Left lobe of liver (tissue), 2 donors: ENCODE data around the gene TRAPPC14. TPM values are rescaled to one million over a fixed set of nuclear protein-coding genes. Genes with fewer than 3 reads are reported as not detected.
A peak's percentile ranks its signal among the peaks of the same experiment; 100 is the strongest.
"Not testable (repeated sequence)": the region's sequence is repeated elsewhere in the genome, so short reads cannot be mapped to it uniquely, and the experiment has no call there.

Experiments used
- ATAC-seq: fragments of 200-7000 bp; cut with Tn5 transposase; one replicate; pipeline ENCODE4 v1.9.1; 2020; ENCODE audit warnings: mild to moderate bottlenecking, moderate library complexity
- DNase-seq: peaks from one replicate; pipeline ENCODE4 v3.0.0-alpha.2; 2020; ENCODE audit warnings: low spot score
- total RNA-seq: library from RNA; stranded (reverse); gene quantifications from one replicate; pipeline ENCODE4 v1.2.1, GENCODE V29; 2021
- donor health status: DM: no; HTN: no; CAD: no; lungs with moderate emphysema.
- donor health status: DM: no; HTN: yes; CAD: no.

Gene TRAPPC14
- total RNA-seq, 1 donor from 2014 or later = 7.9 TPM

DNA sequence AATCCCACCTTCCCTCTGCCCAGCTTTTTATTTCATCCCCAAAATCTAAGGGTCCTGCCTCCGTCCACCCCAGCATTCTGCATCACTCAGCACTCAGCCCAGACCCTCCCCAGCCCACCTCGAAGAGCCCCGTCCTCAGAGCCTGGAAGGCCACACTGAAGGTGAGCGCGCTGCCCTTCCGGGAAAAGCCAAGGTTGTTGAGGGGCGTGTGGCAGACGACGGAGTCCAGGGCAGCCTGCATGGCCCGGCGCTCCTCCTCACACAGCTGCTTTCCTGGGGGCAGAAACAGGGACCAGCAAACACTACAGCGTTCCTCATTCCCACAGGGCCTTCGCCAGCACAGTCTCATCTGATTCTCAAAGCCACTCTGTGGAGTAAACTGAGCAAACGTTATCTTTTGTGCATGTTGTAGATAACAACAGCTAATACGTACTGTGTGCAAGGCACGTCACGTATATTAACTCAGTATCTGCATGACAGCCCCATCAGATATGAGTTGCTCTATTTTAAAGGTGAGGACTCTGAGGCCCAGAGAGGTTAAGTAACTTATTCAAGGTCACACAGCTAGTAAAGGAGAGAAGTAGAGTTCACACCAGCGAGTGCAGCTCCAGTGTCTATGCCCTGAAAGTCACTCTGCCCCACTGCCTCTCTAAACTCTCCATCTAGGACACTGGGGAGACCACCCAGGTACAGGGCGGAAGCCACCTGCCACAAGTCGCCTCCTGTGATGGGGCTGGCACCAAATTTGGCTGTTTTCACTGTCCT is 2.8 kb downstream of the TRAPPC14 start:
- ATAC-seq (no peak), DNase-seq (no peak)

DNA sequence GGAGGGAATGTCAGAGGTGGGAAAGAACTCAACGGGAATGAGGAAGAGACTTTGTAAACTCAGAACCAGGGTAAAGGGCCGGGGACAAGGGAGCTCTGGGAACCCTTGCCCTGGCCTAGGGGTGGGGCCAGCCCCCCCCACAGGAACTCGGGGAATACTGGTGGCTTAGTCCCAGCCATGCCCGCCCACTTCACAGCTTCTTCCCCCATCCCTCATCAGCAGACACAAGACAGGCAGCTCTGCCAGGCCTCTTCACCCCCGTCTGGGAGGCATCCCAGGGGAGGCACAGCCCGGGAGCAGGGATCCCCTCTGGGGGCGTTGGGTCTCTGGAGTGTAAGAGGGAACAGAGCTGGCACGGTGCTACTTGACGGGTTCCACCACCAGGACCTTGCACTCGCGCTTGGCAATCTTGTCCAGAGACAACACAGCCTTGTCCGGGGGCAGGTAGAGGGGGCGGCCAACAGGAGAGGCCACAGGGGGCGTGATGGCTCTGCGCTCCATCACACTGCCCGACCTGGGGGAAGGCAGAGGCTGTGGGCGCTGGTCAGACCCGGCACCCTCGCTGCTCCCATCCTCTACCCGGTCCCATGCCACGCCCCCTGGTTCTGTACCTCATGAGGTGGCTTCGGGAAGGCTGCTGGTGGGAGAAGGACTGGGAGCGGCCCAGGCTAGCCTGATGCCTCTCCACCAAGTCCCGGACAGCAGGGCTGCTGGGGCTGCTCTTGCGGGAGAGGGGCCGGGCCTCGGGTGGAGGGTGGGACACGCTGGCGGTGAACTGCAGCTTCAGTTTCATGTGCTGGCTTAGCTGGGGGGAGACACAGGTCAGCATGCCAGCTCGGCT is 3.7 kb downstream of the TRAPPC14 start:
- DNase-seq = no peak
- no peak for ATAC-seq

DNA sequence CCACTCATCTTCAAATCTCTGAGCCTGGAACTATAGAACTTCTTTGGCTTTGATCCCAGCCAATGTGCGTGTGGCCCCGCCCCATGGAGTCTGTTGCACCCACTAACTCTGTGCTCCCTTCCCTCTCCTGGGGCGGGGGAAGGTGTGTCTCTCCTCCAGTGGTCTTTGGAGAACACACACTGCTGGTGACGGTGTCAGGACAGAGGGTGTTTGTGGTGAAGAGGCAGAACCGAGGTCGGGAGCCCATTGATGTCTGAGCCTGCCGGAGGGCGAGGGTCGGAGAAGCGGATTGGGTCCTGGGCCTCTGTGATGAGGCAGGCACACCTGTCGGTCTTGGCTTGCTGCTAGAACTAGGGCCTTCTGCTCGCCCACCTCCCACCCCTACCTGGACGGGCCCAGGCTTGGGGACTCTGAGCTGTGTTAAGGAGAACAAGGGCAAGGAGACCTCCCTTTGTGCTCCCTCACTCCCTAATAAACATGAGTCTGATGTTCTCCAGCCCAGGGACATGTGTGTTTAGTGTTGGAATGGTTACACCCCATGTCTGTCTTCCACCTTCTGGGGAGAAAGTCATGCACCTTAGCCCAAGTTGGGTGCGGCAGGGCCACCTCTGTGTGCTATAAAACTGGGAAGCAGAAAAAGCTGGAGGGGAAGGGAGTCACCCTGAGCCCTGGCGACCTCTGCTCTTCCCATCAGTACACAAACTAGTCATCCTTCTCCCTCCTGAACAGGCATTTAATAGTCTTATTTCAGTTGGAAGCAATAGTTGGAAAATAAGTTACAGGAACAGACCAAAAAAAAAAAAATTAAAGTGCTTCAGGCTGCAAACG is 4.6 kb downstream of the TRAPPC14 start:
- DNase-seq (no peak), ATAC-seq (no peak)

DNA sequence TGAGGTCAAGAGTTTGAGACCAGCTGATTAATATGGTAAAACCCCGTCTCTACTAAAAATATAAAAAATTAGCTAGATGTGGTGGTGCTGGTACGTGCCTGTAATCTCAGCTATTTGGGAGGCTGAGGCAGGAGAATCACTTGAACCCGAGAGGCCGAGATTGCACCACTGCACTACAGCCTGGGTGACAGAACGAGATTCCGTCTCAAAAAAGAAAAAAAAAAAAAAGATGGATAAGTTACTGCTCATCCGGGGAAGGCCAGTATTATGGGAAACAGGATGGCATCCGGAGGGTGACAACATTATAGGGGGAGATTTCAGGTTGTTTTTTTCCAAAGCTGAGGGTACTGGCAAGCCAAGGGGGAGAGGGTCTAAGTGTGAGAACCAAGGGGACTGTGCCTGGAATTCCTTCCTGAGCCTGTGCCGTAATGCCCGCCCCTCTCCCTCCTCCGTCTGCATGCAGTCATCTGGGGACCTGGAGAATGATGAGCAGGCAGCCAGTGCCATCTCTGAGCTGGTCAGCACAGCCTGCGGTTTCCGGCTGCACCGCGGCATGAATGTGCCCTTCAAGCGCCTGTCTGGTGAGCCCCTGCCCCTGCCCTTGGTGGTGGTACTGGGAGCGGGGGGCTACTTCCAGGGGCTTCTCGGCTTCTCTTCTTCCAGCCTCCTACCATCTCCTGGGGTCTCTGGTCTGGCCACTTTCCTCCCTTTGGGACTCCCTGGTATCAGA is 5.4 kb downstream of the TRAPPC14 start:
- no peak for DNase-seq
- no peak for ATAC-seq

DNA sequence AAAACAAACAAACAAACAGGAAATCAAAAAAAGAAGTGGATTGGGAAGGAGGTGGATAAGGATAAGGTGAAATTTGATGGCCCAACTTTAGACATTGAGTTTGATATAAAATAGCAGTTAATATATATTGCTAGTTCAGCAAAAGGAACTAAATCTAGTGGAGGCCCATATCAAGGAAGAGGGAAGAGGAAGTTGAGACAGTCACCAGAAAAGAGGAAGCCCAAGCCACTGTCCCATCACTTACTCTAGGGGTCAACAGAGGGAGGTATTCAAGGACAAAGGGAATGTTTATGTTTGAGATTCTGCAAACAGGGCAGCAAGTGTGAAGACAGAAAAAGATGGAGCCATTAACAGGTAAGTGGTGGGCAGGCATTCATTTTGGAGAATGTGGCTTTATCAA is 6.1 kb downstream of the TRAPPC14 start:
- ATAC-seq = no peak

DNA sequence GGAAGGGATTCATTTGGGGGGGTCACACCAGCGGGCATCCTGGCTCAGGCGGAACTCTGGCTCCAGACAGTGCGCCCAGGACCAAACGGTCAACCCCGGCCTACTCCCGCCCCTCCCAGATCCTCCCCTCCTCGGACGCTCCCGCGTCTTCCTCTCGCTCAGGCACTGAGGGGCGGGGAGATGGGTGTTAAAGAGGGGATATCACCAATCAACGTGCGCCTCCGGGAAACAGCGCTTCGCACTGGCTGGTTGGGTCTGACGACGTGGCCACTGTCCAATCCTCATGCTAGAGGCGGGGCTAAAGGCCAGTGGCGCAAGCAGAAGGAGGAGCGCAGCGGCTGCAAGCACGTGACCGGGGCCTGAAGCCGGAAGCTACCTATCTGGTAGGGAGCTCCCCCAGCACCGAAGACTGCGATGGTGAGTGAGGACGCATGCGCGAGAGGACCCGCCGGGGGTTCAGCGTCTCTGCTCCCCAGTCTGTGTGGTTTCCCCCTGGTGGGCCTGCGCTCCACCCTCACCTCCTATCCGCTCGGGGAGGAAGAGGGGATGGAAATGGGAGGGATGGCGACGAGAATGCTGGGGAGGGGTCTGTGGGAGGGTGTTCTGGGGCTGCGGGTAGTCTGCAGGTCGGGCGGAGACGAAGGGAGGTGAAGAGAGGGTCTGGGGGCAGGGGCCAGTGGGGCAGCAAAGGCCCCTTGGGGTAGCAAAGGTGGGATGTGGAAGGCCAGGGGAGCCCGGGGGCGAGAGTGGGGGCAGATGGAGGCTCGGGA is 9.8 kb downstream of the TRAPPC14 start, which contains the start of gene LAMTOR4:
LAMTOR4 (plus strand) TSS at position 360 of the 770 bp plus-strand sequence; CDS start at position 415, 55 bp downstream.
- ATAC-seq = peak; percentile 96
- DNase-seq = peak; percentile 99

More for the DNA sequence above, 6.1 kb downstream of the TRAPPC14 start:
- no peak for DNase-seq

DNA sequence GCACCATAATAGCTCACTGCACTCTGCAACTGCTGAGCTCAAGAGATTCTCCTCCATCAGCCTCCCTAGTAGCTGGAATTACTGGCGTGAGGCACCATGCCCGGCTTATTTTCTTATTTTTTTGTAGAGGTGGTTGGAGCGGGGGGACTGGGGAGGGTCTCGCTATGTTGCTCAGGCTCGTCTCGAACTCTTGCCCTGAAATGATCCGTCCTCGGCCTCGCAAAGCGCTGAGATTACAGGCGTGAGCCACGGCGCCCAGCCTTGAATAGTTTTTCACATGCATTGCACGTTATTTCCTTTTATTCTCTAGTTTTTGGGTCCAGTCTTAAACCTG is 10.3 kb downstream of the TRAPPC14 start:
- no peak for ATAC-seq

DNA sequence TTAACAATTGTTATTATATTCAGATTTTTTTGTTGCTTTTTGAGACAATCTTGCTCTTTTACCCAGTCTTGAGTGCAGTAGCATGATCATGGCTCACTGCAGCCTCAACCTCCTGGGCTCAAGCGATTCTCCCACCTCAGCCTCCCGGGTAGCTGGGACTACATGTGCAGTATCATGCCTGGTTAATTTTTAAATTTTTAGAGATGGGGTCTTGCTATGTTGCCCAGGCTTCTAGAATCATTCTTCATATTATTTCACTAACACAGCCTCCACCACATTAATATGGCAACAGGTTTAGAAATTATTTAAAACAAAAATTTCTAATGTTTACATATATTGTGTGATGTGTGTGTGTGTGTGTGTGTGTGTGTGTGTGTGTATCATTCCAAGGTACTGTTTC is 11.2 kb downstream of the TRAPPC14 start:
- DNase-seq (no peak), ATAC-seq (no peak)

More for the DNA sequence above, 10.3 kb downstream of the TRAPPC14 start:
- no peak for DNase-seq

DNA sequence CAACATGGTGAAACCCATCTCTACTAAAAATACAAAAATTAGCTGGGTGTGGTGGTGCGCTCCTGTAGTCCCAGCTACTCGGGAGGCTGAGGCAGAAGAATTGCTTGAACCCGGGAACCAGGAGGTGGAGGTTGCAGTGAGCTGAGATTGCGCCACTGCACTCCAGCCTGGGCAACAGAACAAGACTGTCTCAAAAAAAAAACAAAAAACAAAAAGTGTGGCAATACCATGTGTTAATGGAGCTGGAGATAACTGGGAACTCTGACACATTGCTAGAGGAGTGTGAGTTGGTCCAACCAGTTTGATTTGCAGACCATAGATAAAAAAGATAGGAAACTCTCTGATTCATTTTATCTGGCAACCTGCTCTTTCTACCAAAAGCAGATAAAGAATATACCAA is 12.2 kb downstream of the TRAPPC14 start:
- DNase-seq = not testable (repeated sequence)
- peak; percentile 14 for ATAC-seq

DNA sequence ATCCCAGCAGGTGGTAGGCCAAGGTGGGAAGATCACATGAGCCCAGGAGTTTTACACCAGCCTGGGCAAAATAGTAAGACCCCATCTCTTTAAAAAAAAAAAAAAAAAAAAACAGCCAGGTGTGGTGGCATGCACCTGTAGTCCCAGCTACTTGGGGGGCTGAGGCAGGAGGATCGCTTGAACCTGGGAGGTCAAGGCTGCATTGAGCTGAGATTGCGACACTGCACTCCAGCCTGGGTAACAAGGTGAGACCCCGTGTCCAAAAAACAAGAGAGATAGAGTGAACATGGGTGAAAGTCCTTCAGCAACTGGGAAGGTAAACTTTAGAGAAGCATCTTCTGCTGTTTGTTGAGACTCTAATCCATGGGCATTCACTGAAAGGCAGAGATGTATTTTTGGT is 16.1 kb downstream of the TRAPPC14 start:
- DNase-seq = no peak
- ATAC-seq = no peak

DNA sequence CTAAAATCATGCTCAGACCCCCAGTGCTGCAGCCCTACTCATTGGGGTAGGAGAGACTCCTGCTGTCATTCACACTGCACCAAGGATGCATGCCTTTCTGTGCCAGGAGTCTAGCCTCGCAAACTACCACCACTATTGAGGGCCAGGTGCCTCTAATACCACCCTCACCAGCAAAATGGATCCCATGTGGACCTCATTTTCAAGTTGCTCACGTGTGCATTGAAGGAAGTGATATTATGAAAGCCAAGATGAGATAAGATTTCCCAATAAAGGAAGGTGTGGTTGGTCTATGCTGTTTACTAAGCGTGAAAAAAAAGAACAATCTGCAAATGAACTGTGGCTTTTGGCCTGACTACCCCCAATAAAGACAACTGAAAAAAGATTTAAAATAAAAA is 17.0 kb downstream of the TRAPPC14 start:
- ATAC-seq = peak; percentile 19

DNA sequence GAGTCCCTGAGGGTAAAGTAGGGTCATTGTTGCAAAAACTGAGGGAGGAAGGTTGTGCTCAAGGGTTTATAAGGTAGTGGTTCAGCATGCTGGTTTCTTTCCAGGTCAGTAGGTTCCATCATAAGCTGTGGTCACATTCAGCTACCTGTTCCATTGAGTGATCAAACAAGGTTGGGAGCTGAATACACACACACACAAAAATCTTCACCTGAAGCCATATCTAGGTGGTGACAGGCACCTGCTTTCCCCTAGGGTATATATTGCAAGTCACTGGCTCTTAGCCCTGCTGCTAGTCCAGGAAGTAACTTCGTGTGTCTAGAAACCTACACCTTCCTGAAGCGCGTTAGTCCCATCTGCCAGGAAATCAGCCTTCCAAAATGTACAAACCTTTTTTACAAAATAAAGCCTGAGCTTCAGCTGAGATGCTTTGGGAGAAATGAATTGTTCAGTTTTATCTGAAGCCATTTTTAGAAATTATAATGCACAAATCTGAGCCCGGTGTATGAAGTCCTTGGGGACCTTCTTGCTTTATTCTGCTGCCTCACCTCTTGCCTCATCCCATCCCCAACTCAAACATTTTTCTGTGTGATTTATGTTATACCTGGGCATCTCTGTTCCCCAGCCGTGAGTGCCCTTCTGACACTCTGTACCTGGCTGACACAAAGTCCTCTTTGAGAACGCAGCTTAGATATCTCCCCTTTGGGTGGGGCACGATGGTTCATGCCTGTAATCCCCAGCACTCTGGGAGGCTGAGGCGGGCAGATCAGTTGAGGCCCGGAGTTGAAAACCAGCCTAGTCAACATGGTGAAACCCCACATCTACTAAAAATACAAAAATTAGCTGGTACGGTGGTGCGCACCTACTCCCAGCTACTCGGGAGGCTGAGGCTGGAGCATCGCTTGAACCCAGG is 20.4 kb downstream of the TRAPPC14 start:
- ATAC-seq (no peak), DNase-seq (no peak)

More for the DNA sequence above, 17.0 kb downstream of the TRAPPC14 start:
- no peak for DNase-seq

DNA sequence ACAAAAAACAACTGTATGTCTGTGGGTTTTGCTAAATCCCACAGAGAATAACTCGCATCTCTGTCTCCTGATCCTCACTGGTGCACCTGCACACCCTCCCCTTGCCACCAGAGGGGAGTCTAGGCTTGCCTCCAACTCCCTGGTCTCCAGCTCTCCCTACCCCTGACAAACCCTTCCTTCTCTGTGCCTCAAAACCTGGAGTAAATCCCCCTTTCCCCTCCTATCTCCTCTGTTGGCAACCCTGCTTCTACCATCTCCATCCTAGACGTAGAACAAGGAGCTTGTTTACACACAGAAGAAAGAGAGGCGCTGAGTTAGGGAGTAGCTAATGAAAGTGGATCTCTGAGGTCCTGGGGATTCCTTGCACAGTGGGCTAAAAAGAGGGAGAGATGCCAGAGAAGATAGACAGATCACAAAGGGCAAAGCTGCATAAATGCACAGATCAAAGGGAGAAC is 25.8 kb downstream of the TRAPPC14 start:
- ATAC-seq = peak; percentile 81

DNA sequence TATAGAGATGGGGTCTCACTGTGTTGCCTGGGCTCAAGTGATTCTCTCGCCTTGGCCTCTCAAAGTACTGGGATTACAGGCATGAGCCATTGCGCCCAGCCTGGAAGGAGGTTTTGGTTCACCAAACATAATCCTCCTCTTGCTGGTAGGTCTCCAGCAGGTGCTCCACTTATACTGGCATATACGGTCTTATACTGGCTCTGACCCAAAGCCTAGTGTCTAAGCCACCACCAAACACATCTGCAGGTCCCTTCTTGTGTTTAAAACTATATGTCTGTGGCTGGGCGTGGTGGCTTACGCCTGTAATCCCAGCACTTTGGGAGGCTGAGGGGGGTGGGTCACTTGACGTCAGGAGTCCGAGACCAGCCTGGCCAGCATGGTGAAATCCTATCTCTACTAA is 26.4 kb downstream of the TRAPPC14 start:
- ATAC-seq = no peak
- no peak for DNase-seq

More for the DNA sequence above, 25.8 kb downstream of the TRAPPC14 start:
- DNase-seq = no peak

DNA sequence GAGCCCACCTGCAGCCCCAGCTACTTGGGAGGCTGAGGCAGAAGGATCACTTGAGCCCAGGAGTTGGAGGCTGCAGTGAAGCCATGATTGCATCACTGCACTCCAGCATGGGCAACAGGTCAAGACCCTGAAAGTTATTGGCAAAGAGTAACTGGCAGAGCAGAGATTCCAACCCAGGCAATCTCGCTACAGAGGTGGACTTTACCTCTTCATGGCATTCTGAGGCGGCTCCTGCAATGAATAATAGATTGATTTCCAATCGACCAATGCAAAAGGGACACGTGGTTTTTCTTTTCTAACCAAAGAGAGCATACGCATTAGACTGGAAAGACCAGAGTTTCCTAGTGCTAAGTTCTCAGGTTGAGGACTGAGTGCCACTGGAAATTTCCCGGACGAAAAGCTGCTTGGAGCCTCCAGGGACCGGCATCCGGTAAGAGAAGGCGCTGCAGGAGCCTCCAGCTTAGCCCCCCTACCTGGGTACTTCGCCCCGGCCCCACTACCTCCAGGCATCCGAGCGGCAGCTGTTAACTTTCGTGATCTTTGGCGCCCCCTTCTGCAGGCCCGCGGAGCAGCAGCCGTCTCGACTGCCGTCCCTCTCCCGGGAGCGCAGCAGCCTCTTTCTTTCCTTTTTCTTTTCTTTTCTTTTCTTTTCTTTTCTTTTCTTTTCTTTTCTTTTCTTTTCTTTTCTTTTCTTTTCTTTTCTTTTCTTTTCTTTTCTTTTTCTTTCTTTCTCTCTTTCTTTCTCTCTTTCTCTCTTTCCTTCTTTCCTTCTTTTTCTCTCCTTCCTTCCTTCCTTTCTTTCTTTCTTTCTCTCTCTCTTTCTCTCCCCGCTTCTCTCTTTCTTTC is 27.7 kb downstream of the TRAPPC14 start:
- peak; percentile 82 for DNase-seq
- peak; percentile 65 for ATAC-seq

DNA sequence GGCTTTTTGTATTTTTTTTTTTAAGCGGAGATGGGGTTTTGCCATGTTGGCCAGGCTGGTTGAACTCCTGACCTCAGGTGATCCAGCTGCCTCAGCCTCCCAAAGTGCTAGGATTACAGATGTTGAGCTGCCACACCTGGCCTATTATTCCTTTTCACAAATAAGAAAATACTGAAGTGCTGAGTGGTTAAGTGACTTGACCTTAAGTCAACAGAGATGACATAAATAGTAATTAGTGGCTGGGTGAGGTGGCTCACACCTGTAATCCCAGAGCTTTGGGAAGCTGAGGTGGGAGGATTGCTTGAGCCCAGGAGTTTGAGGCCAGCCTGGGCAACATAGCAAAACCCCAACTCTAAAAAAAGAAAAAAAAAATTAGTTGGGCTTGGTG is 28.3 kb downstream of the TRAPPC14 start:
- not testable (repeated sequence) for ATAC-seq, DNase-seq

DNA sequence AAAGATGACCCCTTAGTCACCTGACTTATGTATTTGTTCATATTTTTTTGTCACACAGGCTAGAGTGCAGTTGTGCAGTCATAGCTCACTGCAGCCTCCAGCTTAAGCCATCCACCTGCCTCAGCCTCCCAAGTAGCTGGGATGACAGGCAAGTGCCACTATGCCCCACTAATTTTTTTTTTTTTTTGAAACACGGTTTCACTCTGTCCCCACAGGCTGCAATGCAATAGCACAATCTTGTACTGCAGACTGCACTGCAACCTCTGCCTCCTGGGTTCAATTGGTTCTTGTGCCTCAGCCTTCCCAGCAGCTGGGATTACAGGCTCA is 29.9 kb downstream of the TRAPPC14 start:
- DNase-seq (no peak), ATAC-seq (no peak)
